GM19468 (cell line): ENCODE results near the gene TTC13.

Experiments used
- ATAC-seq: cut with Tn5 transposase; IDR thresholded peaks from one replicate; pipeline ENCODE4 v1.9.1; 2021; ENCODE audit warnings: mild to moderate bottlenecking, moderate library complexity, moderate number of reproducible peaks; ENCODE audit not compliant: unreplicated experiment; ENCODE audit errors: extremely low read depth

TTC13 gene

GRCh38 chr1:230877924-230878590 lies 100.6 kb downstream of the TTC13 start:
- no peak for ATAC-seq

GRCh38 chr1:230877146-230877923 lies 101.3 kb downstream of the TTC13 start:
- no peak for ATAC-seq

- no peak for ATAC-seq
Observed at GRCh38 chr1:230876660-230877059, 102.0 kb downstream of the TTC13 start.

GRCh38 chr1:230875370-230875769 lies 103.3 kb downstream of the TTC13 start:
- no peak for ATAC-seq

GRCh38 chr1:230870916-230871315 lies 107.7 kb downstream of the TTC13 start:
- no peak for ATAC-seq

- no peak for ATAC-seq
Observed at GRCh38 chr1:230869500-230869899, 109.2 kb downstream of the TTC13 start.

GRCh38 chr1:230868736-230869385 lies 109.8 kb downstream of the TTC13 start:
- no peak for ATAC-seq

GRCh38 chr1:230867903-230868735 lies 110.5 kb downstream of the TTC13 start, which contains the start of gene C1orf198:
Gene C1orf198 (minus strand): TSS chr1:230868521. CDS start chr1:230868512, 9 bp downstream.
- peak; percentile 27 for ATAC-seq

GRCh38 chr1:230867101-230867902 lies 111.4 kb downstream of the TTC13 start:
- no peak for ATAC-seq

GRCh38 chr1:230866171-230867070 lies 112.2 kb downstream of the TTC13 start:
- no peak for ATAC-seq

- ATAC-seq = no peak
Observed at GRCh38 chr1:230865062-230865817, 113.4 kb downstream of the TTC13 start.

GRCh38 chr1:230864441-230864840 lies 114.2 kb downstream of the TTC13 start:
- no peak for ATAC-seq

- ATAC-seq = no peak
Observed at GRCh38 chr1:230863449-230863848, 115.2 kb downstream of the TTC13 start.

GRCh38 chr1:230861970-230862595 lies 116.6 kb downstream of the TTC13 start:
- ATAC-seq = no peak

GRCh38 chr1:230861489-230861888 lies 117.2 kb downstream of the TTC13 start:
- ATAC-seq = no peak

- no peak for ATAC-seq
Observed at GRCh38 chr1:230860617-230861384, 117.9 kb downstream of the TTC13 start.
